ENCODE data around the gene MED13. TPM values are rescaled to one million over a fixed set of nuclear protein-coding genes. Genes with fewer than 3 reads are reported as not detected.

The MED13 gene
- 29.0 TPM for total RNA-seq
- long read RNA-seq, partial matches to known transcripts = 5 of 5 reads
- long read RNA-seq, other reads (novel, unspliced or antisense) = 0 of 5 reads

- DNase-seq = peak; percentile 66
- intact Hi-C loops (cut with micrococcal nuclease) = no loop called here
- peak within 1 kb of the TSS; percentile 96 for H3K4me3 ChIP-seq
Observed at GRCh38 chr17:62064791-62065563, at the start of gene MED13. MED13 (minus strand) TSS chr17:62065278; CDS start chr17:62065205, 73 bp downstream.

GRCh38 chr17:62112229-62112628 lies 47.2 kb upstream of the MED13 start:
- H3K9me3 ChIP-seq (replicated peaks) = peaks cover 14% of the 10 kb centered on the region
- H3K36me3 ChIP-seq = no peaks in the 10 kb centered on the region
- no peaks in the 10 kb centered on the region for H3K4me1 ChIP-seq
- intact Hi-C loops (cut with micrococcal nuclease) = no loop called here
- no peak overlapping the region for H3K27ac ChIP-seq (replicated peaks)
- TF ChIP-seq CTCF (IDR thresholded peaks at IDR 0.05; ENCODE audit: borderline replicate concordance) = no peak
- peaks cover 9% of the 10 kb centered on the region for H3K27me3 ChIP-seq (ENCODE audit: low read depth)
- H3K4me3 ChIP-seq = no peak overlapping the region
- DNase-seq = no peak

More at GRCh38 chr17:62064791-62065563, at the start of gene MED13:
- TF ChIP-seq CTCF (IDR thresholded peaks at IDR 0.05; ENCODE audit: borderline replicate concordance) = no peak
- Histone ChIP-seq H3K27ac (replicated peaks) (peak within 1 kb of the TSS; percentile 97), H3K36me3 (peaks cover 13% of the 10 kb centered on the region), H3K27me3 (ENCODE audit: low read depth) (no peaks in the 10 kb centered on the region), H3K9me3 (replicated peaks) (no peaks in the 10 kb centered on the region), H3K4me1 (peaks cover 53% of the 10 kb centered on the region)

GRCh38 chr17:62111562-62112171 lies 46.6 kb upstream of the MED13 start:
- Histone ChIP-seq H3K9me3 (replicated peaks) (peaks cover 14% of the 10 kb centered on the region), H3K36me3 (no peaks in the 10 kb centered on the region), H3K4me3 (no peak overlapping the region), H3K27ac (replicated peaks) (no peak overlapping the region), H3K27me3 (ENCODE audit: low read depth) (peaks cover 14% of the 10 kb centered on the region), H3K4me1 (no peaks in the 10 kb centered on the region)
- intact Hi-C loops (cut with micrococcal nuclease) = no loop called here
- DNase-seq = no peak
- no peak for TF ChIP-seq CTCF (IDR thresholded peaks at IDR 0.05; ENCODE audit: borderline replicate concordance)

- Histone ChIP-seq H3K4me1 (no peaks in the 10 kb centered on the region), H3K36me3 (no peaks in the 10 kb centered on the region), H3K27me3 (ENCODE audit: low read depth) (peaks cover 21% of the 10 kb centered on the region), H3K27ac (replicated peaks) (no peak overlapping the region), H3K4me3 (no peak overlapping the region), H3K9me3 (replicated peaks) (peaks cover 14% of the 10 kb centered on the region)
- DNase-seq = no peak
- no peak for TF ChIP-seq CTCF (IDR thresholded peaks at IDR 0.05; ENCODE audit: borderline replicate concordance)
- intact Hi-C loops (cut with micrococcal nuclease) = no loop called here
Observed at GRCh38 chr17:62110923-62111484, 45.9 kb upstream of the MED13 start.

- no peaks in the 10 kb centered on the region for H3K36me3 ChIP-seq
- DNase-seq = no peak
- TF ChIP-seq CTCF (IDR thresholded peaks at IDR 0.05; ENCODE audit: borderline replicate concordance) = no peak
- H3K4me1 ChIP-seq = no peaks in the 10 kb centered on the region
- peaks cover 13% of the 10 kb centered on the region for H3K9me3 ChIP-seq (replicated peaks)
- intact Hi-C loops (cut with micrococcal nuclease) = no loop called here
- no peak overlapping the region for H3K27ac ChIP-seq (replicated peaks)
- peaks cover 32% of the 10 kb centered on the region for H3K27me3 ChIP-seq (ENCODE audit: low read depth)
- no peak overlapping the region for H3K4me3 ChIP-seq
Observed at GRCh38 chr17:62109924-62110323, 44.8 kb upstream of the MED13 start.

Measured in left ventricle myocardium inferior (tissue), 1 donor.